ENCODE data around the gene STK16. TPM values are rescaled to one million over a fixed set of nuclear protein-coding genes. Genes with fewer than 3 reads are reported as not detected.

Gene STK16
- total RNA-seq, 1 experiment from 2014 or later: 21.6 TPM

DNA sequence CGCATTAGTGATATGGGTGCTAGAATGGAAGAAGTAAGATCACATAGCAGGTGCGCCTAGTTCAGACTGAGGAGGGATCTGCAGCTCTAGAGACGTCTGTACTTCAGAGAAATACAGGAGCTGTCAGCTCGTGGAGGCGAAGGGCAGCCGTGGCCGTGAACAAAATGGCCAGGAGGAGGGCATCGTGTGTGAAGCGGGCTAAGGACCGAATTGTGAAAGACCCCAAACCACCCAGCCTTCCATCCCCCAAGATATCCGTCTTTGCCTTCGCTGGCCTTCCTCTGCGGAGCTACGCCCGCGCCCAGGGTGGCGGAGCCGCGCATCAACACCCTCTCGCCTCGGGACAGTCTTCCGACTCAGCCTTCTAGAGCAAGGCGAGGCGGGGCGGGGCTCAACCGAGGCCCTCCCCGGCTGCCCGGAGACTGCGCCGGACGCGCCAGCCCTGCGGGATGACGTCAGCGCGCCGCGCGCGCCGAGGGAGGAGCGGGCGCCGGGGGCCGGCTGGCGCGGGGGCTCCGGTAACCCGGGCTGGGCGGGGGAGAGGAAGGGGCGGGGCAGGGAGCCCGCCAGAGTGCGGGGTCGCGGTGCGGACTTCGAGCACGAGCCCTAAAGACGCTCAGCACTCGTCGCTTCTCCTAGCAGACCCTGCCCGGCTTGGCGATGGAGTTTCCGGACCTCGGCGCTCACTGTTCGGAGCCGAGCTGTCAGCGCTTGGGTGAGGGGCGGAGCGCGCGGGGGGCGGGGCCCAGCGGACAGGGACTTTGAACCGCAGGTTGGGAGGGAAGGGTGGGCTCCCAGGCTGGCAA, 38.7 kb upstream of the STK16 start, which contains the start of gene ZFAND2B:
Gene ZFAND2B, plus strand, starts transcription at position 455 of the 806 bp plus-strand sequence. Its CDS starts 206 bp downstream, at position 661.
- TF ChIP-seq, protein P1, sequence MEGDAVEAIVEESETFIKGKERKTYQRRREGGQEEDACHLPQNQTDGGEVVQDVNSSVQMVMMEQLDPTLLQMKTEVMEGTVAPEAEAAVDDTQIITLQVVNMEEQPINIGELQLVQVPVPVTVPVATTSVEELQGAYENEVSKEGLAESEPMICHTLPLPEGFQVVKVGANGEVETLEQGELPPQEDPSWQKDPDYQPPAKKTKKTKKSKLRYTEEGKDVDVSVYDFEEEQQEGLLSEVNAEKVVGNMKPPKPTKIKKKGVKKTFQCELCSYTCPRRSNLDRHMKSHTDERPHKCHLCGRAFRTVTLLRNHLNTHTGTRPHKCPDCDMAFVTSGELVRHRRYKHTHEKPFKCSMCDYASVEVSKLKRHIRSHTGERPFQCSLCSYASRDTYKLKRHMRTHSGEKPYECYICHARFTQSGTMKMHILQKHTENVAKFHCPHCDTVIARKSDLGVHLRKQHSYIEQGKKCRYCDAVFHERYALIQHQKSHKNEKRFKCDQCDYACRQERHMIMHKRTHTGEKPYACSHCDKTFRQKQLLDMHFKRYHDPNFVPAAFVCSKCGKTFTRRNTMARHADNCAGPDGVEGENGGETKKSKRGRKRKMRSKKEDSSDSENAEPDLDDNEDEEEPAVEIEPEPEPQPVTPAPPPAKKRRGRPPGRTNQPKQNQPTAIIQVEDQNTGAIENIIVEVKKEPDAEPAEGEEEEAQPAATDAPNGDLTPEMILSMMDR (conservative IDR thresholded peaks at IDR 0.05): no peak; the same call in 2 of the 3 replicates
- H2BK5ac ChIP-seq (ENCODE audit: insufficient read length, low read length): no peak within 1 kb of the TSS
- no peak within 1 kb of the TSS for H4K8ac ChIP-seq (replicated peaks; ENCODE audit: insufficient read length, low read depth, low read length)
- peak within 1 kb of the TSS in 2 of 3 experiments; percentile 90 to 96; a peak in 4 of 7 replicates for H3K27ac Mint-ChIP-seq
- no peak within 1 kb of the TSS for H3K4ac ChIP-seq (ENCODE audit: low read depth, low read length)
- H2BK20ac ChIP-seq (ENCODE audit: low read depth, low read length, poor library complexity, severe bottlenecking): no peak within 1 kb of the TSS
- no peaks in the 10 kb centered on the region for H3K27me3 ChIP-seq (ENCODE audit: insufficient read depth, low read length)
- H3K27ac ChIP-seq (ENCODE audit: insufficient read length, low read depth, low read length): no peak within 1 kb of the TSS
- no peak within 1 kb of the TSS for H2BK120ac ChIP-seq (ENCODE audit: low read depth, low read length, poor library complexity, severe bottlenecking)
- H2AK5ac ChIP-seq (ENCODE audit: insufficient read length, low read length): no peak within 1 kb of the TSS
- H3K4me1 Mint-ChIP-seq: peaks cover 8 to 13% of the 10 kb centered on the region in 2 experiments
- no peak within 1 kb of the TSS for H2BK12ac ChIP-seq (ENCODE audit: insufficient read length, low read depth, low read length)
- peak within 1 kb of the TSS; percentile 26 for H3K9ac ChIP-seq (ENCODE audit: extremely low read depth, insufficient read length, low read length)
- WGBS (ENCODE audit: extremely low coverage, insufficient read length, low lambda C conversion rate): no CpG with 5 or more reads among the region's 76 CpGs
- H4K5ac ChIP-seq (ENCODE audit: insufficient read length, low read depth, low read length): no peak within 1 kb of the TSS
- no peak within 1 kb of the TSS for H3K56ac ChIP-seq (ENCODE audit: insufficient read length, low read depth, low read length)
- H3K27me3 Mint-ChIP-seq (ENCODE audit: low read depth): peaks cover 10% of the 10 kb centered on the region
- no peaks in the 10 kb centered on the region for H3K4me1 ChIP-seq (ENCODE audit: insufficient read depth, low read length)
- H3K79me1 ChIP-seq (ENCODE audit: insufficient read depth, low read depth, low read length, poor library complexity, severe bottlenecking): no peaks in the 10 kb centered on the region
- no peak within 1 kb of the TSS for H3T11ph ChIP-seq (ENCODE audit: low read length)
- H3K23me2 ChIP-seq (ENCODE audit: insufficient read length, low read depth, low read length, poor library complexity, severe bottlenecking): peaks cover 4% of the 10 kb centered on the region
- peaks cover 4 to 40% (median 32%) of the 10 kb centered on the region in 3 experiments; a peak in 6 of 7 replicates for H3K36me3 Mint-ChIP-seq (ENCODE audit: insufficient read depth in 1 of 3, low read depth in 3 of 3)
- no peaks in the 10 kb centered on the region for H4K20me1 ChIP-seq (ENCODE audit: control insufficient read depth, insufficient read depth, insufficient read length)
- H3K79me2 ChIP-seq (ENCODE audit: insufficient read depth, low read length): no peaks in the 10 kb centered on the region
- H3K18ac ChIP-seq (ENCODE audit: insufficient read length, low read depth, low read length): no peak within 1 kb of the TSS
- no peak within 1 kb of the TSS for H2BK15ac ChIP-seq (ENCODE audit: low read depth, low read length)
- peaks cover 3% of the 10 kb centered on the region in 2 experiments; a peak in 3 of 5 replicates for H3K9me3 Mint-ChIP-seq
- peak within 1 kb of the TSS; percentile 87 for H3K4me2 ChIP-seq (ENCODE audit: insufficient read depth, insufficient read length, low read length)
- DNase-seq: peak; percentile 95
- peak within 1 kb of the TSS; percentile 83 to 88 for H3K4me3 Mint-ChIP-seq
- no peaks in the 10 kb centered on the region for H3K9me3 ChIP-seq (ENCODE audit: control insufficient read depth, low read depth, low read length)
- no peak within 1 kb of the TSS for H2AFZ ChIP-seq (ENCODE audit: low read length)
- no peak within 1 kb of the TSS for H3K14ac ChIP-seq (ENCODE audit: insufficient read depth, low read length)
- no peak within 1 kb of the TSS for H3K23ac ChIP-seq (ENCODE audit: insufficient read length, low read depth, low read length)
- H4K91ac ChIP-seq (ENCODE audit: insufficient read length, low read depth, low read length): no peak within 1 kb of the TSS
